Bronchus fibroblast of lung (primary cell): ENCODE results near the gene STOX2. TPM values are rescaled to one million over a fixed set of nuclear protein-coding genes. Genes with fewer than 3 reads are reported as not detected.

Experiments
- total RNA-seq: library from RNA; depleted of rRNA; stranded (reverse); fragments of >200 nt; gene quantifications from 2 replicates; pipeline ENCODE4 v1.2.3, GENCODE V29; 2015

Gene STOX2
- total RNA-seq, result 0.45 and 0.50 TPM in 2 replicates

GRCh38 chr4:183905081-183905592 lies at the start of gene STOX2:
Gene STOX2 (plus strand): TSS chr4:183905307. CDS start chr4:183906791, 1,484 bp downstream.

Other genes with a start within 250 kb of the STOX2 start
- gene RWDD4, start 246.1 kb upstream of the STOX2 start, total RNA-seq, result 19.5 and 25.6 TPM in 2 replicates
- gene TRAPPC11, start 246.0 kb upstream of the STOX2 start, total RNA-seq, result 21.3 and 31.3 TPM in 2 replicates